M059J (cell line): ENCODE results near the gene GGA1. TPM values are rescaled to one million over a fixed set of nuclear protein-coding genes. Genes with fewer than 3 reads are reported as not detected.

Experiments used
- DNase-seq: peaks from one replicate; pipeline ENCODE4 v3.0.0-alpha.2; 2012; ENCODE audit warnings: low read depth
- total RNA-seq: library from RNA; depleted of rRNA; stranded (reverse); fragments of >200 nt; shearing (Covaris generic); gene quantifications from 2 replicates; pipeline ENCODE4 v1.2.3, GENCODE V29; 2014; rRNA removed

The GGA1 gene
- 11.7 and 21.8 TPM in 2 replicates for total RNA-seq

- DNase-seq = peak; percentile 95
Measured at GRCh38 chr22:37608477-37609239, at the start of gene GGA1. TSS of gene GGA1 (plus strand) at chr22:37608834. CDS start at chr22:37608861, 27 bp downstream.

- DNase-seq = no peak
Measured at GRCh38 chr22:37559521-37559900, 49.1 kb upstream of the GGA1 start.

- DNase-seq = peak; percentile 59
Measured at GRCh38 chr22:37559901-37560607, 48.6 kb upstream of the GGA1 start, which contains the start of gene CDC42EP1. TSS of gene CDC42EP1 (plus strand) at chr22:37560480. CDS start at chr22:37566350, 5,870 bp downstream.

- peak; percentile 66 for DNase-seq
Measured at GRCh38 chr22:37560608-37561211, 47.9 kb upstream of the GGA1 start.

GRCh38 chr22:37561212-37562048 lies 47.2 kb upstream of the GGA1 start:
- peak; percentile 82 for DNase-seq

- DNase-seq = no peak
Measured at GRCh38 chr22:37562049-37562875, 46.4 kb upstream of the GGA1 start.

- peak; percentile 96 for DNase-seq
Measured at GRCh38 chr22:37563153-37564081, 45.2 kb upstream of the GGA1 start.

- DNase-seq = no peak
Measured at GRCh38 chr22:37564111-37564711, 44.4 kb upstream of the GGA1 start.

- no peak for DNase-seq
Measured at GRCh38 chr22:37565830-37566229, 42.8 kb upstream of the GGA1 start.

GRCh38 chr22:37566329-37566837 lies 42.3 kb upstream of the GGA1 start:
- DNase-seq = no peak

- peak; percentile 74 for DNase-seq
Measured at GRCh38 chr22:37566903-37567798, 41.5 kb upstream of the GGA1 start.

- no peak for DNase-seq
Measured at GRCh38 chr22:37568012-37568411, 40.6 kb upstream of the GGA1 start.

- DNase-seq = no peak
Measured at GRCh38 chr22:37568448-37569008, 40.1 kb upstream of the GGA1 start.

- peak; percentile 10 for DNase-seq
Measured at GRCh38 chr22:37569009-37569920, 39.4 kb upstream of the GGA1 start.

GRCh38 chr22:37569921-37570660 lies 38.5 kb upstream of the GGA1 start:
- DNase-seq = peak; percentile 24

GRCh38 chr22:37570661-37570976 lies 38.0 kb upstream of the GGA1 start:
- DNase-seq = peak; percentile 29
